HepG2 (cell line): Measurements from ENCODE around the gene NOXA1. TPM values are rescaled to one million over a fixed set of nuclear protein-coding genes. Genes with fewer than 3 reads are reported as not detected.
A peak's percentile ranks its signal among the peaks of the same experiment; 100 is the strongest.

Experiments
- ATAC-seq: fragments of 200-7000 bp; cut with Tn5 transposase; 3 replicates; pipeline ENCODE4 v1.9.1; 2020; ENCODE audit warnings: mild to moderate bottlenecking, moderate library complexity
- BruUV-seq: library from RNA; stranded (reverse); fragments of 400-500 nt; replicated peaks from 2 replicates; lab custom pipeline; 2021; lab: Mats Ljungman, UMichigan
- CTCF ChIA-PET: fragments of 300-600 bp; formaldehyde crosslinking; extraction: SDS; loops from one replicate; lab custom pipeline; 2021; ENCODE audit warnings: low total read pairs, inconsistent platforms, low intra/inter-chr PET ratio; lab: Yijun Ruan, JAX
- POLR2A ChIA-PET: fragments of 350-600 bp; sonication (Branson Sonifier 250); formaldehyde crosslinking; loops from one replicate; lab custom pipeline; 2020; ENCODE audit warnings: antibody characterized with exemption, inconsistent platforms; lab: Yijun Ruan, JAX
- DNase-seq: peaks from one replicate; pipeline ENCODE4 v3.0.0-alpha.2; 2015; ENCODE audit warnings: low spot score
- FAIRE-seq: peaks from 3 replicates; lab custom pipeline; 2011; peaks lifted over from hg19 to GRCh38; lab: Jason Lieb, UNC
- H2AFZ ChIP-seq: one replicate; pipeline ENCODE4 v1.6.1; 2011; ENCODE audit warnings: low read length, inconsistent platforms
- H3K27ac ChIP-seq: fragments of 300-600 bp; 3 replicates; pipeline ENCODE4 v1.8.0; 2011; ENCODE audit warnings: mixed run types, mild to moderate bottlenecking, mixed read lengths, low read length, inconsistent platforms; ENCODE audit not compliant: insufficient read depth; ENCODE audit errors: extremely low read length
- H3K27me3 ChIP-seq, 2 experiments: fragments of 200-600 bp in 1 of 2; 2 replicates in 1 of 2; 3 replicates in 1 of 2; pipeline versions ENCODE4 v1.6.0 to v1.8.0; 2011; ENCODE audit warnings: low read length in 2 of 2, mild to moderate bottlenecking in 2 of 2, moderate library complexity in 2 of 2, inconsistent platforms in 1 of 2; ENCODE audit not compliant: insufficient read depth in 2 of 2, control insufficient read depth in 1 of 2
- H3K36me3 ChIP-seq, 2 experiments: fragments of 200-600 bp in 1 of 2; replicated peaks in 1 of 2; 2 replicates in 1 of 2; 3 replicates in 1 of 2; pipeline versions ENCODE4 v1.5.1 to v1.8.0; 2011; ENCODE audit warnings: low read length in 2 of 2, inconsistent platforms in 1 of 2; ENCODE audit not compliant: insufficient read depth in 2 of 2, control insufficient read depth in 1 of 2
- H3K4me1 ChIP-seq: 2 replicates; pipeline ENCODE4 v1.5.1; 2012; ENCODE audit warnings: low read length, inconsistent platforms; ENCODE audit not compliant: insufficient read depth
- H3K4me2 ChIP-seq: 2 replicates; pipeline ENCODE4 v1.6.0; 2011; ENCODE audit warnings: low read depth, low read length, inconsistent platforms
- H3K4me3 ChIP-seq, 3 experiments: fragments of 200-600 bp in 1 of 3; sonication (generic), shearing (Covaris generic) in 1 of 3; replicated peaks in 1 of 3; 2 replicates each; pipeline ENCODE4 v1.5.1; 2011 to 2016; ENCODE audit warnings: low read length in 3 of 3, inconsistent platforms in 2 of 3, low read depth in 2 of 3, mild to moderate bottlenecking in 2 of 3, control low read depth in 1 of 3, mixed read lengths in 1 of 3; ENCODE audit not compliant: insufficient read depth in 1 of 3
- H3K79me2 ChIP-seq: one replicate; pipeline ENCODE4 v1.6.1; 2011; ENCODE audit warnings: low read length, inconsistent platforms; ENCODE audit not compliant: insufficient read depth
- H3K9ac ChIP-seq: 2 replicates; pipeline ENCODE4 v1.6.0; 2011; ENCODE audit warnings: mild to moderate bottlenecking, low read depth, low read length, inconsistent platforms; ENCODE audit not compliant: insufficient read depth
- H3K9me3 ChIP-seq: 2 replicates; pipeline ENCODE4 v1.5.1; 2012; ENCODE audit warnings: mild to moderate bottlenecking, low read length
- H4K20me1 ChIP-seq: 2 replicates; pipeline ENCODE4 v1.6.0; 2011; ENCODE audit warnings: inconsistent platforms, mild to moderate bottlenecking, low read length, moderate library complexity; ENCODE audit not compliant: insufficient read depth
- AGO1 ChIP-seq: fragments of 200-400 bp; formaldehyde crosslinking; IDR thresholded peaks from 2 replicates; pipeline ENCODE4 v1.6.1; 2017; ENCODE audit warnings: mild to moderate bottlenecking, low read depth, low read length, moderate library complexity; ENCODE audit not compliant: poor library complexity, severe bottlenecking
- AGO2 ChIP-seq: fragments of 200-400 bp; formaldehyde crosslinking; optimal IDR thresholded peaks from 2 replicates; pipeline ENCODE3; 2017; ENCODE audit warnings: mild to moderate bottlenecking, low read depth, low read length, moderate library complexity
- AKAP8 ChIP-seq: sonication (generic); formaldehyde crosslinking; IDR thresholded peaks from 2 replicates; pipeline ENCODE4 v1.5.1; 2020; ENCODE audit warnings: mild to moderate bottlenecking, missing genetic modification reagents
- EEA1 ChIP-seq: sonication (generic); formaldehyde crosslinking; IDR thresholded peaks from 2 replicates; pipeline ENCODE4 v1.5.1; 2020; ENCODE audit warnings: mild to moderate bottlenecking, missing genetic modification reagents, borderline replicate concordance
- FOXK2 ChIP-seq: fragments of 450-650 bp; IDR thresholded peaks from 2 replicates; pipeline ENCODE4 v1.6.1; 2016
- HNRNPL ChIP-seq: fragments of 200-400 bp; formaldehyde crosslinking; IDR thresholded peaks from 2 replicates; pipeline ENCODE4 v1.6.1; 2017; ENCODE audit warnings: mild to moderate bottlenecking, low read depth, low read length
- HNRNPLL ChIP-seq: fragments of 200-400 bp; formaldehyde crosslinking; IDR thresholded peaks from 2 replicates; pipeline ENCODE4 v1.6.1; 2017; ENCODE audit warnings: mild to moderate bottlenecking, low read depth, low read length; ENCODE audit not compliant: poor library complexity, severe bottlenecking
- HOXA5 ChIP-seq: sonication (generic); formaldehyde crosslinking; IDR thresholded peaks from 2 replicates; pipeline ENCODE4 v1.4.0; 2020; ENCODE audit warnings: missing genetic modification reagents
- KDM2A ChIP-seq: sonication (generic); formaldehyde crosslinking; IDR thresholded peaks from 2 replicates; pipeline ENCODE4 v1.4.0; 2020; ENCODE audit warnings: low read depth, missing genetic modification reagents, borderline replicate concordance
- POLR2G ChIP-seq: fragments of 200-400 bp; formaldehyde crosslinking; IDR thresholded peaks from 2 replicates; pipeline ENCODE4 v1.6.1; 2018; ENCODE audit warnings: mild to moderate bottlenecking, low read depth, low read length, moderate library complexity
- SMYD3 ChIP-seq: sonication (generic); formaldehyde crosslinking; IDR thresholded peaks from 2 replicates; pipeline ENCODE4 v1.8.1; 2023; ENCODE audit warnings: mild to moderate bottlenecking, missing genetic modification reagents
- SP1 ChIP-seq, 2 experiments: fragments of 450-650 bp in 1 of 2; sonication (generic) in 1 of 2; formaldehyde crosslinking in 1 of 2; IDR thresholded peaks; 2 replicates each; pipeline versions ENCODE4 v1.4.0 to v1.6.1; 2016 to 2020; ENCODE audit warnings: missing genetic modification reagents in 1 of 2
- ZNF143 ChIP-seq: sonication (generic); formaldehyde crosslinking; IDR thresholded peaks from 2 replicates; pipeline ENCODE4 v1.4.0; 2020; ENCODE audit warnings: missing genetic modification reagents
- ZNF33A ChIP-seq: sonication (generic); formaldehyde crosslinking; IDR thresholded peaks from 2 replicates; pipeline ENCODE4 v1.5.1; 2020; ENCODE audit warnings: missing genetic modification reagents, mild to moderate bottlenecking, moderate library complexity, borderline replicate concordance
- ZNF605 ChIP-seq: sonication (generic); formaldehyde crosslinking; IDR thresholded peaks from 2 replicates; pipeline ENCODE4 v1.8.0; 2022; ENCODE audit warnings: mild to moderate bottlenecking, missing genetic modification reagents
- ZNF678 ChIP-seq: sonication (generic); formaldehyde crosslinking; IDR thresholded peaks from 2 replicates; pipeline ENCODE4 v1.4.0; 2020; ENCODE audit warnings: mild to moderate bottlenecking, missing genetic modification reagents
- WGBS: methylation state at CpG from one replicate; pipeline ENCODE4 v1.1.6; 2017; ENCODE audit warnings: low lambda C conversion rate; 5-methylcytosine and 5-hydroxymethylcytosine counted together
- in situ Hi-C: cut with HindIII; loops from 2 replicates; pipeline ENCODE4 v1.10.0; 2017; ENCODE audit warnings: low pct_unique_long_range_greater_than_20kb; ENCODE audit not compliant: extremely low pct_ligation_motif_present
- intact Hi-C: fragments of 100-400 bp; cut with micrococcal nuclease; formaldehyde crosslinking; loops from one replicate; pipeline ENCODE4 v1.10.0; 2022; ENCODE audit not compliant: unreplicated experiment
- polyA plus RNA-seq, 8 experiments: library from polyadenylated mRNA; depleted of rRNA in 3 of 8; stranded (reverse) in 7 of 8; unstranded in 1 of 8; fragments of >200 nt; fragmentation: Illumina TruSeq in 4 of 8; extraction: Trizol in 4 of 8; gene quantifications; 2 replicates each; pipeline versions ENCODE4 v1.2.1 to v1.2.3, GENCODE V29; 2011 to 2016; ENCODE audit warnings: low read depth in 4 of 8, missing spikeins in 1 of 8, mixed read lengths in 1 of 8; ENCODE audit not compliant: insufficient read depth in 1 of 8
- total RNA-seq, 5 experiments: library from RNA; depleted of rRNA; stranded (reverse); fragments of >200 nt; fragmentation: Illumina TruSeq; extraction: Trizol; gene quantifications; 2 replicates each; pipeline ENCODE4 v1.2.3, GENCODE V29; 2016; ENCODE audit warnings: low read depth in 1 of 5
- TF ChIP-seq, protein P1 (sequence below): sonication (generic); formaldehyde crosslinking; IDR thresholded peaks from 2 replicates; pipeline ENCODE4 v1.9.0; 2022; ENCODE audit warnings: missing genetic modification reagents, mild to moderate bottlenecking, borderline replicate concordance

Gene NOXA1
- total and polyA plus RNA-seq, 2 of the 13 experiments (the other 11 are each of a cell fraction or from before 2014, with no cell fraction given): 0.78 to 1.2 TPM

GRCh38 chr9:137429546-137429890, 6.3 kb downstream of the NOXA1 start:
- FAIRE-seq (no peak), ATAC-seq (no peak), DNase-seq (no peak)
- 58% methylated on average over 3 of the region's 14 CpGs for whole genome bisulfite sequencing
- H3K9ac ChIP-seq: no peak overlapping the region
- H2AFZ ChIP-seq: no peak overlapping the region
- H4K20me1 ChIP-seq: no peaks in the 10 kb centered on the region
- peaks cover 5% of the 10 kb centered on the region for H3K4me1 ChIP-seq
- CTCF ChIA-PET: no interaction called here
- POLR2A ChIA-PET: interaction anchor here (1.9 kb wide), 1 partner anchor 12 kb away, joined by 6 read pairs; the partner anchor contains the start of gene ENTPD8
- in situ Hi-C loops: no loop called here
- no peak overlapping the region for H3K27ac ChIP-seq
- intact Hi-C loops: no loop called here
- no TSS peak for BruUV-seq
- no peak overlapping the region for H3K4me3 ChIP-seq
- no peaks in the 10 kb centered on the region for H3K9me3 ChIP-seq
- no peaks in the 10 kb centered on the region for H3K79me2 ChIP-seq
- H3K27me3 ChIP-seq: no peaks in the 10 kb centered on the region
- no peak overlapping the region for H3K4me2 ChIP-seq
- TF ChIP-seq AGO2 (peak; percentile 8), HNRNPL (0 out of 2 replicates have a peak, but pooled peaks have one; percentile 0), ZNF143 (CRISPR knock-in tag) (no peak), EEA1 (CRISPR knock-in tag) (no peak), ZNF33A (CRISPR knock-in tag) (no peak), SMYD3 (CRISPR knock-in tag) (no peak), ZNF605 (CRISPR knock-in tag) (no peak)
- no peaks in the 10 kb centered on the region for H3K36me3 ChIP-seq

DNA sequence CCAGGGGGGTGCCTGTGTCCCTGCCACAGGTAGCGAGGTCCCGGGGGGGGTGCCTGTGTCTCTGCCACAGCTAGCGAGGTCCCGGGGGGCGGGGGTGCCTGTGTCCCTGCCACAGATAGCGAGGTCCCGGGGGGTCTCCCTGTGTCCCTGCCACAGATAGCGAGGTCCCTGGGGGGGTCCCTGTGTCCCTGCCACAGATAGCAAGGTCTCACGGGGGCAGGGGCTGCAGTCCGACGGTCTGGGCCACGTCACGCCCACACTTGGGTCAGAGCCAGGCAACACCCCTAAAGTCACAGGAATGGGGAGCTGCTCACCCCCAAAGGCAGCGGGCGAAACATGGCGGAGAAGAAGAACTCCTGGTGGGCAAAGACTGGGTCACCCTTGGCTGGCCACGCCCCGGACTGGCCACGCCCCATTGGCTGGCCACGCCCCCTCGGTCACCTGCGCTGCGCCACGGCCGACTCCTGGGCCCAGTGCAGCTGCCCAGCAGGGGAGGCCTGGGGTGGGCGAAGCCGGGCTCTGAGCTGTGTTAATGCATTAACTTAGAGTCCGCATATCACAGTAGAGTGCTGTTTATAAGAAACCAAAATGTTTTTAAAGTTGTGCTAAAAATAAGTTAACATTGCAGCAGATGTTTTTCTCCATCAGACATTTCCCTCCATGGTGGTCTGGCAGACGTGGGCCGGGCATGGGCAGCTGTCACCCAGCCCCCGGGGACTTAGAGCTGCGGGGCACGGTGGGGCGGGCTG, 7.0 kb downstream of the NOXA1 start:
- no TSS peak for BruUV-seq
- H4K20me1 ChIP-seq: no peaks in the 10 kb centered on the region
- H3K27ac ChIP-seq: no peak overlapping the region
- no peaks in the 10 kb centered on the region for H3K27me3 ChIP-seq
- in situ Hi-C loops (no loop called here), intact Hi-C loops (no loop called here)
- no peak overlapping the region for H3K4me3 ChIP-seq
- WGBS: 48% methylated on average over 27 of the region's 34 CpGs
- CTCF ChIA-PET: no interaction called here
- no peak overlapping the region for H2AFZ ChIP-seq
- H3K79me2 ChIP-seq: no peaks in the 10 kb centered on the region
- H3K4me1 ChIP-seq: peaks cover 3% of the 10 kb centered on the region; the same call in 1 of the 2 replicates
- no peak overlapping the region for H3K9ac ChIP-seq
- H3K4me2 ChIP-seq: no peak overlapping the region
- no peak for FAIRE-seq
- POLR2A ChIA-PET: interaction anchor here (1.9 kb wide), 1 partner anchor 11 kb away, joined by 6 read pairs; the partner anchor contains the start of gene ENTPD8
- H3K9me3 ChIP-seq: no peaks in the 10 kb centered on the region
- DNase-seq: no peak
- H3K36me3 ChIP-seq: no peaks in the 10 kb centered on the region
- ATAC-seq: peak; percentile 15; the same call in 2 of the 3 replicates
- TF ChIP-seq AGO1 (peak; percentile 75), SP1 (IDR thresholded peaks at IDR 0.05) (no peak), SP1 (CRISPR knock-in tag; IDR thresholded peaks at IDR 0.05) (peak; percentile 83), POLR2G (peak; percentile 1; the same call in 1 of the 2 replicates), KDM2A (0 out of 2 replicates have a peak, but pooled peaks have one; percentile 15), HNRNPLL (peak; percentile 21), AKAP8 (CRISPR knock-in tag) (no peak), HOXA5 (CRISPR knock-in tag) (no peak), FOXK2 (no peak), ZNF678 (CRISPR knock-in tag) (no peak)
- TF ChIP-seq, protein P1, sequence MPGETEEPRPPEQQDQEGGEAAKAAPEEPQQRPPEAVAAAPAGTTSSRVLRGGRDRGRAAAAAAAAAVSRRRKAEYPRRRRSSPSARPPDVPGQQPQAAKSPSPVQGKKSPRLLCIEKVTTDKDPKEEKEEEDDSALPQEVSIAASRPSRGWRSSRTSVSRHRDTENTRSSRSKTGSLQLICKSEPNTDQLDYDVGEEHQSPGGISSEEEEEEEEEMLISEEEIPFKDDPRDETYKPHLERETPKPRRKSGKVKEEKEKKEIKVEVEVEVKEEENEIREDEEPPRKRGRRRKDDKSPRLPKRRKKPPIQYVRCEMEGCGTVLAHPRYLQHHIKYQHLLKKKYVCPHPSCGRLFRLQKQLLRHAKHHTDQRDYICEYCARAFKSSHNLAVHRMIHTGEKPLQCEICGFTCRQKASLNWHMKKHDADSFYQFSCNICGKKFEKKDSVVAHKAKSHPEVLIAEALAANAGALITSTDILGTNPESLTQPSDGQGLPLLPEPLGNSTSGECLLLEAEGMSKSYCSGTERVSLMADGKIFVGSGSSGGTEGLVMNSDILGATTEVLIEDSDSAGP (CRISPR knock-in tag): peak; percentile 39; the same call in 1 of the 2 replicates
